HG03066 (cell line): ENCODE data around the gene APPL2.
"Not testable (repeated sequence)": the region's sequence is repeated elsewhere in the genome, so short reads cannot be mapped to it uniquely, and the experiment has no call there.

Source experiments
- ATAC-seq: cut with Tn5 transposase; IDR thresholded peaks from one replicate; pipeline ENCODE4 v1.9.1; 2021; ENCODE audit warnings: low read depth; ENCODE audit not compliant: unreplicated experiment

The APPL2 gene

DNA sequence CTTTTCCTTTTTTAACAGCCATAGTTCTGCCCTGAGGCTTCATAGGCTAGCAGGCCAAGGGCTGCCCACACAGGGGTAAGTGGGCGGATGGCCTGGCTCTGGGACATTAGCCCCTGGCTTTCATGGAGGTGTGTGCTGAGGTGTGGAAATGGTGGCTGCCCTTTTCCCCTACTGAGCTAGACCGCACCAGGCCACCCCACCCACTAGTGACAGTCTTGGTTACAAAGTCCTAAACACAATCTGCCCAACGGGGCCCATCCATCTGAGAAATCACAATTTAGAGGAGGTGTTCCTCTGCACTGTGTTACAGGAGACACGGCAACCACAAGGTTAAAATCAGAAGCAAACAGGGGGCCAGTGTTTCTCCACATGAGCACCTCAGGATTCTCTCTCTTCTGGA, 35.6 kb downstream of the APPL2 start:
- ATAC-seq: no peak

DNA sequence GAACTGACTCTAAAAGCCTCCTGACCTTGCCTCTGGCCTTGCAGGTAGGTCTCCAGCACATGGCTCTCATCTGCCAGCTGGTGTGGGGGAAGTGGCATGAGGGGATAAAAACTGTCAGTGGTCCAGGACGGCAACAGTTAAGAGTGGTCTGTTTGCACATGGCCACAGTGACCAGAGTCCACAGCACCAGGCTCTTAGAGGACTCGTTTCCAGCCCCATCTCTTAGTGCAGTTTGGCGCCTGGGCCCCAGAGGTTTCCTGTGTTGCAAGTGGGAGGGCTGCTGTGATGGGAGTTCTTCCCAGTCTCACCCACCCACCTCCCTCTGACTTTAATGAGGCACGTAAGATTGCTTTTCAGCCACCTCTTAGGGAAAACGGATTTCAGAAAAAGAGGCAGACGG, 37.0 kb downstream of the APPL2 start:
- no peak for ATAC-seq

GRCh38 chr12:105196090-105196489, 39.9 kb downstream of the APPL2 start:
- no peak for ATAC-seq

GRCh38 chr12:105194947-105195346, 41.0 kb downstream of the APPL2 start:
- ATAC-seq: no peak

- ATAC-seq: no peak
Observed at GRCh38 chr12:105192624-105193225, 43.2 kb downstream of the APPL2 start.

DNA sequence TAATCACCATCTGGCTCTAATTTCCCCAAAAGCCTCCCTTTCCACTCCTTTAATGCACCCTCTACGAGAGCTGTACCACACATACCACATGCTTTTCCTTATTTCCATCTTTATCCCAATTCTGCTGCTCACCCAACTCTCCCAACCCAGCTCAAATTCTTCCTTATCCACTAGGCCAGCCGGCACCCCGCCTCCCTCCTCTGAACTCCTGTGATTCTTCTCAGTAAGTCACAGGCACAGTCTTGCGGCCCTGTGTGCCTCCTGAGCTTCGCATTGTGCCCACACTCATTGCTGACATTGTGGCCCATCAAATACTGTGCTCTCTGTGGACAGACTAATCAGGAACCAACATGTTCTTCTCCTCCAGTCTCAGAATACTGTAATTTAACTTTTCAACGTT, 45.4 kb downstream of the APPL2 start:
- no peak for ATAC-seq

DNA sequence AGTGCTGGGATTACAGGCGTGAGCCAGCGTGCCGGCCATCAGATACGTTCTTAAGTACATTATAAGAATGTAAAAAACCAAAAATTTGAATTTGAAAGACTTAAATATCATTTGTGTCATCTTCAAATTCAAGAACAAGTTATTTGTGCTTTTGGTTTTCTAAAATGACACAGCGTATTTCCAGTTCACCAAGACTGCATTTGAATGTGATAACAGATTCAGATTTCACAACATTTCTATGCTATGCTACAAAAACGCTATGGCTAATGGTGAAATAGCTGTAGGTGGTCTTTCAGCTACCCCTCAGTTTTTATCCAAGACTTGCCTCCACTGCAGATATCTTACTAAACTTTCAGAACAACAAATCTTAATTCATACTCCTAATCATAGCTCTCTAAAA, 46.7 kb downstream of the APPL2 start:
- no peak for ATAC-seq

GRCh38 chr12:105183976-105184375, 52.0 kb downstream of the APPL2 start:
- ATAC-seq: not testable (repeated sequence)

- ATAC-seq: not testable (repeated sequence)
Observed at GRCh38 chr12:105183406-105183805, 52.6 kb downstream of the APPL2 start.

- not testable (repeated sequence) for ATAC-seq
Observed at GRCh38 chr12:105179114-105179513, 56.9 kb downstream of the APPL2 start.

DNA sequence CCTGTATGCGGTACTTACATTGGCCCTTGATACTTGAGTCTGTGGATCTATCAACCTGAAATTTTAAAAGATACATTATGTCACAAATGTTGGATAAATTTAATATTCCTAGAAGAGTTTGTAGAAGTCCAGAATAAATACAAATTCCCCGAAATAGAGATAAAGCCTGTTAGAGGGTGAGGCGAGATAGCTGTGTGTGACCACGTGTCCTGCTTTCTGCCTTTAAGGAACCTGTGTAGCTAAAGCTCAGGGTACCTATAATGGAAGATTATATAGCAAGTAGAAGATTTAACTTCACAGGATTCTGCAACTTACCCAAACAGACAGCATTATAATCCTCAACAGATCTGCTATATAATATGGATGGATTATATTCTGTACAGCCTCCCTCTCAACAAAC, 58.8 kb downstream of the APPL2 start:
- no peak for ATAC-seq

DNA sequence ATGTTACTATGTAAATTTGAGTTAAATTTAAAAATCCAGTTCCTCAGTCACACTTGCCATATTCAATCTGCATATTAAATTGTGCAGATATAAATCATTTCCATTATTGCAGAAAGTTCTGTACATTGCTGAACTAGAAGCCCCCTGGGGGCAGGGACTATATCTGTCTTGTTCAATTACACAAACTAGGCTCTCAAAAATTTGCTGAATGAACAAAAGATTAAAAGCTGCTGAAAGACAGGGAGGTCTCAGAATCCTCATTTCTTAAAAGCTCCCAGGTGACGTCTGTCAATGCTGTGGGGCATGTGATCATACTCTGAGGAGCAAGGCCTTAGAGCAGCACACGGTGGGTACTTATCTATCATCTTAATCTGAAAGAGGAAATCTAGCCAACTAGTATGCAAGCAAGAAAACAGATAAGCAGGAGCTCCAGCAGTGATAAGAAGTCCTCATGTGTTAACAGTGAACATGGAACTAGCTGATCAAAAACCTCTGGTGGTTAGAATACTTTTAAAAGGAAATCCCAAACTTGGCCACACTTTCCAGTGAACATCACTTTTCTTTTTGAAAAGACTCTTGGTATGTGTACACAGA, 60.5 kb downstream of the APPL2 start:
- no peak for ATAC-seq

GRCh38 chr12:105171691-105172436, 64.1 kb downstream of the APPL2 start:
- no peak for ATAC-seq

DNA sequence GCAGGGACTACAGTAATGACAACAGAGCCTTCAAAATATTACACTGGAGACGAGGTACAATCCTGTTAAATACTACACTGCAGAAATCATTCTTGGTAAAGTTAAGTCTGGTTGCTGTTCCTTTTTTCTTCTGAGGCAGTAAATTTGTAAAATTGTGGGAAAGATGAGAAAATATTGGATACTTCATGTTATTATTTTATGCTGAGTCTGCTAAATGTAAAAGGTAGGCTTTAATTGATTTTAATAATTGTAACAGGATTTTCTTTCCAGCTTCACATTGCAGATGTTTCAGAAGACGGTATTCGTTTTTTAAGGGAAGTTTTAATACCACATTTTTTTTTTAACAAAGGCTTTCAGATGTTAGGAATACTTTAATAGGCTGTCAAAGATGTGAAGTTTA, 65.8 kb downstream of the APPL2 start:
- no peak for ATAC-seq

DNA sequence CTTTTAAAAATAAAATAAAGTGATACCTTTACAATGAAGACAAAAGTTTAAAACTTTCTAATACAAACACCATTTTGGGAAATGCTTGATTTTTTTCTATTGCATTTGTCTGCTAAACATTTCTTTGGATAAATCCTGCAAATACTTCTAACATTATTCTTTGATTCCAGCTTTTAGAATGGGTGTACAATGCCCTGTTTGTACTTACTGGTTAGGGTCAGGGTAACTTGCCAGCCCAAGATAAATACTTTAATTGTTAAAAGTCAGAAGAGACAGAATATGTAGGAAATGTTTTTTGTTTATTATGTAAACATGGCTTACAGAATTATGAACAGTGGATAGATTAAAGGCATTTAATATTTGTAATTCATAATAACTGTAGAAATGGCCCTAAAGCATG, 68.0 kb downstream of the APPL2 start:
- ATAC-seq: no peak

DNA sequence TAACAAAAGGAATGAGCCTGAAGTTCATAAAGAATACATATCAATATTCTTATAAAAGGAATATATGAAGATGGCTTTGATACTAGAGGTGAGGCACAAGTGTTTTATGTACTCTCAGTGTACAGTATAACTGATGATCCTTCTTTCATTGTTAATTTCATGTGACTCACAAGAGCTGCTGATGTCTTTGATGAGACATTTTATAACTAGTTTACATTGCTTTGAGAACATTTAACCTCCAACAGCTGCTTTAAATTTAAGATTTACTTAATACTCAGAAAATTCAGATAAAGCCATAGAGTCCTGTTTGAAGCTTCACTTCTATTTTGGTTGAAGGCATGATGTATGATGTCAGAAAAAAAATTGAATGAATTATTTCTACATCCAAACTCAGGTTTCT, 68.6 kb downstream of the APPL2 start:
- ATAC-seq: no peak

- no peak for ATAC-seq
Observed at GRCh38 chr12:105166736-105167135, 69.2 kb downstream of the APPL2 start.

- ATAC-seq: no peak
Observed at GRCh38 chr12:105164068-105164467, 71.9 kb downstream of the APPL2 start.

- no peak for ATAC-seq
Observed at GRCh38 chr12:105162174-105162573, 73.8 kb downstream of the APPL2 start.

DNA sequence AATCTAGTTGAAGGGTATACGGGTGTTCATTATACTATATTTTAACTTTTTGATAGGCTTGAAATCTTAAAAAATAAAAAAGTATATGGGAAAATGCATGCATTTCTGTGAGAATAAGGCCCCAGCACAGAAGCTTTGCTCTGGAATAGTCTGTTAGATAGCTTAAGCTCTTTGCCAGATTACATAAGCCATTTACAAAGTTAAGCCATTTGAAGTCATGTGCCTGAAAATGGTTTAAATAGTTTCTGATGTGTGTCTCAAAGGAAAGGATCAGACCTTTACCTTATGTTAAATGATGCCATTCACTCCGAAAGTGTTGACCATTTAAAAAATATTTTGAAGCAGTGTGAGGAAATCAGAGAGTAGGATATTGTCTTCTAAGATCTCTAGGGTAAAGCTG, 77.1 kb downstream of the APPL2 start:
- ATAC-seq: no peak

DNA sequence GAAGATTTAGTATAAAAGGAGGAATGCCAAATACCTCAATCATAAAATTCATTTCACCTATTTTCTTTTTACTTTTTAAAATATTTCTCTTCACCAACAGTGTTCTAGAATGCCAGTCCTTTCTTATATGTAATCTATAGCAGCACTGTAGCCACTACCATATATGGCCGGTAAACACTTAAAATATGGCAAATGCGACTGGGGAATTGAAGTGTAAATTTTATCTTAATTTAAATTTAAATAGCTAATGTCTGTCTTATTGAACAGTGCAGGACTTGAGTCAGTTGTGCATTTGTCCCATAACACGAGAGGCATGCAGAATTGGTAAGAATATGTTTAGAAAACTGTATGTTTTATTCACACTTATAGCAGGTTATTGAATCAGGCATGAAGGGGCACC, 78.4 kb downstream of the APPL2 start:
- no peak for ATAC-seq

DNA sequence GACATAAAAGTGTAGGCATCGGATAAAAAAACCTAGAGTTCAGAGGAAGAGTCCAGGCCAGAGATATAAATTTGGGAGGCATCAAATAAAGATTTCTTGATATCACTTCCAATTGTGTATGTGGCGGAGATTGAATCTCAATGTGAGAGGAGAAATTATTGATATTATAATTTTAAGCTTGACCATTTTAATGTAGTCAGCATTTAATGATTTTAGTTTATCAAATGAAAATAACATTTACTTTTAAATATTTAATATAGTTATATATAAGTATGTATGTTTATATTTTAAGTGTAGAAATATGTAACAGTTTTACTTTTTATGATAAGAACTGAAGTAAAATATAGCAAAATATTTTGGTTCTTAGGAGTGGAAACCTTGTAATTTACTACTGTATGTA, 79.7 kb downstream of the APPL2 start:
- ATAC-seq: no peak
